Measurements from ENCODE around the gene FRMD4A.
A peak's percentile ranks its signal among the peaks of the same experiment; 100 is the strongest.
"Not testable (repeated sequence)": the region's sequence is repeated elsewhere in the genome, so short reads cannot be mapped to it uniquely, and the experiment has no call there.

FRMD4A gene

GRCh38 chr10:13716081-13717071 lies 614.3 kb downstream of the FRMD4A start:
- H3K9me3 Mint-ChIP-seq: no peaks in the 10 kb centered on the region
- no peak for DNase-seq
- CTCF ChIA-PET: no interaction called here
- H3K4me1 Mint-ChIP-seq: peaks cover 20% of the 10 kb centered on the region
- no peaks in the 10 kb centered on the region for H3K36me3 Mint-ChIP-seq
- H3K27me3 Mint-ChIP-seq: peaks cover 17% of the 10 kb centered on the region
- H3K4me3 Mint-ChIP-seq: no peak overlapping the region
- no peak overlapping the region for H3K27ac Mint-ChIP-seq

- DNase-seq, H3K36me3 Mint-ChIP-seq, CTCF ChIA-PET, H3K27ac Mint-ChIP-seq, H3K9me3 Mint-ChIP-seq, H3K4me3 Mint-ChIP-seq: not testable (repeated sequence)
- peaks cover 20% of the 10 kb centered on the region for H3K4me1 Mint-ChIP-seq
- H3K27me3 Mint-ChIP-seq: peaks cover 17% of the 10 kb centered on the region
Observed at GRCh38 chr10:13715596-13715995, 615.1 kb downstream of the FRMD4A start.

- Mint-ChIP-seq H3K27ac (no peak overlapping the region), H3K36me3 (no peaks in the 10 kb centered on the region), H3K4me3 (no peak overlapping the region), H3K9me3 (no peaks in the 10 kb centered on the region), H3K27me3 (peaks cover 17% of the 10 kb centered on the region), H3K4me1 (peaks cover 20% of the 10 kb centered on the region)
- CTCF ChIA-PET: no interaction called here
- DNase-seq: no peak
Observed at GRCh38 chr10:13715100-13715499, 615.6 kb downstream of the FRMD4A start.

GRCh38 chr10:13712837-13713581 lies 617.7 kb downstream of the FRMD4A start:
- no peak for DNase-seq
- peaks cover 19% of the 10 kb centered on the region for H3K27me3 Mint-ChIP-seq
- H3K9me3 Mint-ChIP-seq: no peaks in the 10 kb centered on the region
- H3K36me3 Mint-ChIP-seq: no peaks in the 10 kb centered on the region
- no peak overlapping the region for H3K4me3 Mint-ChIP-seq
- CTCF ChIA-PET: interaction anchor here (0.7 kb wide), 1 partner anchor 128 kb away, joined by 3 read pairs; no protein-coding TSS in a partner anchor
- peaks cover 13% of the 10 kb centered on the region for H3K4me1 Mint-ChIP-seq
- no peak overlapping the region for H3K27ac Mint-ChIP-seq

GRCh38 chr10:13712476-13712836 lies 618.3 kb downstream of the FRMD4A start:
- CTCF ChIA-PET: interaction anchor here (0.7 kb wide), 1 partner anchor 127 kb away, joined by 3 read pairs; no protein-coding TSS in a partner anchor
- Mint-ChIP-seq H3K27ac (no peak overlapping the region), H3K36me3 (no peaks in the 10 kb centered on the region), H3K4me3 (no peak overlapping the region), H3K27me3 (peaks cover 19% of the 10 kb centered on the region), H3K4me1 (peaks cover 14% of the 10 kb centered on the region), H3K9me3 (no peaks in the 10 kb centered on the region)
- DNase-seq: no peak

- H3K36me3 Mint-ChIP-seq: no peaks in the 10 kb centered on the region
- DNase-seq: no peak
- peaks cover 22% of the 10 kb centered on the region for H3K4me1 Mint-ChIP-seq
- H3K27ac Mint-ChIP-seq: no peak overlapping the region
- CTCF ChIA-PET: no interaction called here
- H3K4me3 Mint-ChIP-seq: no peak overlapping the region
- no peaks in the 10 kb centered on the region for H3K9me3 Mint-ChIP-seq
- H3K27me3 Mint-ChIP-seq: peaks cover 29% of the 10 kb centered on the region
Observed at GRCh38 chr10:13711291-13711690, 619.4 kb downstream of the FRMD4A start.

- peaks cover 41% of the 10 kb centered on the region for H3K27me3 Mint-ChIP-seq
- no peak overlapping the region for H3K27ac Mint-ChIP-seq
- peaks cover 22% of the 10 kb centered on the region for H3K4me1 Mint-ChIP-seq
- H3K9me3 Mint-ChIP-seq: no peaks in the 10 kb centered on the region
- H3K4me3 Mint-ChIP-seq: no peak overlapping the region
- CTCF ChIA-PET: no interaction called here
- H3K36me3 Mint-ChIP-seq: no peaks in the 10 kb centered on the region
- no peak for DNase-seq
Observed at GRCh38 chr10:13709931-13710650, 620.6 kb downstream of the FRMD4A start.

GRCh38 chr10:13708256-13708990 lies 622.3 kb downstream of the FRMD4A start:
- Mint-ChIP-seq H3K4me1 (peaks cover 22% of the 10 kb centered on the region), H3K27ac (no peak overlapping the region), H3K36me3 (no peaks in the 10 kb centered on the region), H3K9me3 (no peaks in the 10 kb centered on the region), H3K27me3 (peaks cover 55% of the 10 kb centered on the region), H3K4me3 (peak overlapping the region; percentile 11)
- no peak for DNase-seq
- CTCF ChIA-PET: no interaction called here

- DNase-seq: peak; percentile 31
- CTCF ChIA-PET: interaction anchor here (1.1 kb wide), 1 partner anchor 48 kb away, joined by 4 read pairs; no protein-coding TSS in a partner anchor
- Mint-ChIP-seq H3K9me3 (no peaks in the 10 kb centered on the region), H3K4me1 (peaks cover 18% of the 10 kb centered on the region), H3K4me3 (peak overlapping the region; percentile 17), H3K27me3 (peaks cover 60% of the 10 kb centered on the region), H3K36me3 (no peaks in the 10 kb centered on the region), H3K27ac (no peak overlapping the region)
Observed at GRCh38 chr10:13707156-13707881, 623.4 kb downstream of the FRMD4A start.

GRCh38 chr10:13706604-13707003 lies 624.1 kb downstream of the FRMD4A start:
- no peaks in the 10 kb centered on the region for H3K36me3 Mint-ChIP-seq
- no peak for DNase-seq
- peaks cover 18% of the 10 kb centered on the region for H3K4me1 Mint-ChIP-seq
- H3K9me3 Mint-ChIP-seq: no peaks in the 10 kb centered on the region
- CTCF ChIA-PET: interaction anchor here (1.1 kb wide), 1 partner anchor 47 kb away, joined by 4 read pairs; no protein-coding TSS in a partner anchor
- H3K27me3 Mint-ChIP-seq: peaks cover 60% of the 10 kb centered on the region
- no peak overlapping the region for H3K4me3 Mint-ChIP-seq
- H3K27ac Mint-ChIP-seq: no peak overlapping the region

GRCh38 chr10:13706175-13706574 lies 624.5 kb downstream of the FRMD4A start:
- Mint-ChIP-seq H3K4me1 (peaks cover 18% of the 10 kb centered on the region), H3K36me3 (no peaks in the 10 kb centered on the region), H3K27me3 (peaks cover 60% of the 10 kb centered on the region), H3K4me3 (no peak overlapping the region), H3K9me3 (no peaks in the 10 kb centered on the region), H3K27ac (no peak overlapping the region)
- CTCF ChIA-PET: interaction anchor here (1.1 kb wide), 1 partner anchor 47 kb away, joined by 4 read pairs; no protein-coding TSS in a partner anchor
- DNase-seq: no peak

GRCh38 chr10:13705526-13706174 lies 625.1 kb downstream of the FRMD4A start:
- CTCF ChIA-PET: no interaction called here
- H3K9me3 Mint-ChIP-seq: no peaks in the 10 kb centered on the region
- H3K27me3 Mint-ChIP-seq: peaks cover 60% of the 10 kb centered on the region
- H3K27ac Mint-ChIP-seq: no peak overlapping the region
- DNase-seq: no peak
- H3K4me3 Mint-ChIP-seq: no peak overlapping the region
- peaks cover 18% of the 10 kb centered on the region for H3K4me1 Mint-ChIP-seq
- no peaks in the 10 kb centered on the region for H3K36me3 Mint-ChIP-seq

- H3K27me3 Mint-ChIP-seq: peaks cover 65% of the 10 kb centered on the region
- H3K4me1 Mint-ChIP-seq: peaks cover 18% of the 10 kb centered on the region
- CTCF ChIA-PET: no interaction called here
- no peaks in the 10 kb centered on the region for H3K9me3 Mint-ChIP-seq
- H3K27ac Mint-ChIP-seq: no peak overlapping the region
- DNase-seq: no peak
- H3K4me3 Mint-ChIP-seq: no peak overlapping the region
- H3K36me3 Mint-ChIP-seq: no peaks in the 10 kb centered on the region
Observed at GRCh38 chr10:13704964-13705363, 625.8 kb downstream of the FRMD4A start.
